Renal pelvis (tissue), 4 donors: ENCODE data around the gene FRY. TPM values are rescaled to one million over a fixed set of nuclear protein-coding genes. Genes with fewer than 3 reads are reported as not detected.
A peak's percentile ranks its signal among the peaks of the same experiment; 100 is the strongest.

Experiments
- DNase-seq: peaks from one replicate; pipeline ENCODE4 v3.0.0-alpha.2; 2013
- polyA plus RNA-seq, 3 donors: library from polyadenylated mRNA; unstranded; fragments of 120-200 nt; gene quantifications; one replicate each; pipeline ENCODE4 v1.2.1, GENCODE V29; 2013; ENCODE audit not compliant: insufficient read length in 3 of 3

The FRY gene
- polyA plus RNA-seq, 3 donors: 51.2 to 69.5 (median 64.7) TPM

DNA sequence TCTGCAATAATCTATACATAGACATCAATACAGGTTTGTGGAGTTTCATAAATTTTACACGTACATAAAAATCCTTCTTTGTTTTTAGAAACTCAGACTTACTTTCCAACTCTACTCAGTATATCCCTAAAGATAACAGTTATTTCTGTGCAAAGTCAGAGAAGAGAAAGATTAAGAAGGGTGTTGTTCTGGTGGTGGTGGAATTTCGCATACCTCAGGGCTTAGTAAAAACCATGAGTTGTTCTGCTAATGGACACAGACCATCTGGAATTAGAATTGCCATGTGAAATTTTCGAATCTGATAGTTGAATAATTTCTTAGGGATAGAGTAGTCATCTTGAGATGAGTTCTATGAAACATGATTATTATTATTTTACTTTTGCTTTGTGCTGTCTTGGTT is 180.8 kb downstream of the FRY start:
- DNase-seq: no peak

DNA sequence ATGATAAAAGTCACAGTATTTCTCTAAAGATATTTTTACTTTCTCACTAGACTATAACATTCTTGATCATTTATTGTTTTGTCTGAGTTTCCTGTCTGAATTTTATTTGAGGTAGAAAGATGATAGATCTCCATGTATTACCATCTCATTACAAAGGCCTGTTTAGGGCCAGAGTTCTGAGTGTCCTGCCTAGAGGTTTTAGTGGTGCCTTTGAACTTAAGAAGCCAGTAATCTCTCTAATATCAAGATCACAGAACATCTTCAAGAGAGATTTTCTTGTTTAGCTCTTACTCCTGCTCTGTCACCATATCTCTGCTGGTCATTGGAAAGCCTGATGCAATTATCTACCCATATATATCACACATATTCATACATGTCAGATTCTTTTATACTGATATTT is 182.1 kb downstream of the FRY start:
- DNase-seq: no peak

DNA sequence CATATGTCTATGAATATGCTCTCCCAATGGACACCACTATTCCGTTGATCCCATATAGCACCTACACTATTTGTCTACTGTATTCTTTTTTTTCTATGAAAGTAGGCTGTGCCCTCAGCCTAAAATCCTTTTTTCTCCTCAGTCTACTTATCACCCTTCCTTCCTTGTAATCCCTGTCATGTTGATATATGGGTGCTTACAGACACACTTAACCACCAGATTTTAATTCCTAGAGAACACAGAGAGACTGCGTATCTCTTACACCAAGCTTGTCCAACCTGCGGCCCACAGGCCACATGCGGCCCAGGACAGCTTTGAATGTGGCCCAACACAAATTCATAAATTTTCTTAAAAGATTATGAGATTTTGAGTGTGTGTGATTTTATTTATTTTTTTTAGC is 182.5 kb downstream of the FRY start:
- no peak for DNase-seq

DNA sequence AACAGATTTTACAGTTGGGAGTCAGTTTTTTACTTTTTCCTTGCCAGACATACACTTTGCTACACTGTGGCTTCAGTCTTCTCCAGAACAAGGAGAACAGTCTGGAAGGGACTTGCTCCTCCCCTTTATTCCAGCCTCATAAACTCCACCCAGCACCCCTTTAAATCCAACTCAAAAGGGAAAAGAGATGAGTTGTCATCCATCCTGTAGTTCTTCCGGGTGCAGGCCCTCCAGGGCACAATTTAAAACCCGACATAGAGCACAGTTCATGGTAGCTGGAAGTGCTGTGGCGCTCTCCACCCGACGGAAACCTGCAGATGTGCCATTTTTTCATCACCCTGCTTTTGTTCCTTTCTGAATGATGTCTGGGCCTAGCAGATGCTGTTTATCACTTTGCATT is 184.7 kb downstream of the FRY start:
- DNase-seq: no peak

DNA sequence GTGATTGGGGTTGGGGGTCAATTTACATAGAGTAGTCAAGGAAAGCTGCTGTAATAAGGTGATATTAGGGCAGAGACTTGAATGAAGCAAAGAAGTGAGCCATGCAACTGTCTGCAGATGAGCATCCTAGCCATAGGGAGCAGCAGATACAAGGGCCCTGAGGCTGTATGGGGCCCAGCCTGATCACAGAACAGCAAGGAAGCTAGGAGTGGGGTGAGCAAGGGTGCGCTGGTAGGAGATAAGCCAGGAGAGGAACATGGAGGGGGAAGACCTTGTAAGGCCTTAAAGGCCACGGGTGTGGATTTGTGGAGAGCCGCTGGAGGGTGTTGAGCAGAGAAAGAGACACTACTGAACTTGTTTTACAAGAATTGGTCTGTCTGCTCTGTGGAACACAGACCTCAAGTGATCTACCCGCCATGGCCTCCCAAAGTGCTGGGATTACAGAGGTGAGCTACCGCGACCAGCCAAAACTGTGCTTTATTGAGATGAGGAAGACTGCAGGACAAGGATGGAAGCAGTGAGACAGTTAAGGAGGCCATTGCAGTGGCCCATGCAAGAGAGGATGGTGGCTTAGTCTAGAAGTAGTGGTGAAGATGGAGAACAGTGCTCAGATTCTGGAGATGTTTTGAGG is 190.6 kb downstream of the FRY start:
- DNase-seq: no peak

DNA sequence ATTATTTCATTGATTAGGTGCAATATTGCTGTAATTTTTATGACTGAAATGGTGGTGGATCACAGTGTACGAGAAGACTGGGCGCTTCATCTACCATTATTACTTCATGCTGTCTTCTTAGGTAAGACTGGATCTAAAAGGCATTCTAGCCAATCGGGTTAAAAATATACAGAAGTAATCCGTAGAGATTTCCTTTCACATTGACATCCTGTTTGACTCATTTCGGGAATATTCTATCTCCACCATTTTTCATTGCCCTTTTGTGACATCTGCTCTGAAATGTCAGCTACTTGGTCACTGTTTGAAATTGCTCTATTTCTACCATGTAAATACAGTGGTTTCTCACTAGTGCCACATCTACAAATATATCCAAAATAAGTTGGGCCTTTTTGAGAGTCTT is 193.3 kb downstream of the FRY start:
- no peak for DNase-seq

DNA sequence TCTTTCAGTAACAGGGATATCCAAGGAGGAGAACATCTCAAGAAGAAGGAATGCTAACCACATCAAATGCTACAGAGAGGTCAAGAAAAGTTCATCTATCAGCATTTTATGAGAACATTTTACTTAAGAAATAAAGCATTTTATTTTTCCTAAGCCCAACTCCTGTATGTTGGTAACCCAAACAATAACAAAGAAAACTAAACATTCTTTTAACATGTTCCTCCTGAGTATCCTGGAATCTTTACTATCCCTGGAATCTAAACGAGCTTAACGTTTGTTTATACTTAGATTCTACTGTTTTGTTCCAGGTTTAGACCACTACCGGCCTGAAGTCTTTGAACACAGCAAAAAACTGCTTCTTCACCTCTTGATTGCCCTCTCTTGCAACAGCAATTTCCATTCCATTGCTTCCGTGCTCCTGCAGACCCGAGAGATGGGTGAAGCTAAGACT is 193.9 kb downstream of the FRY start:
- no peak for DNase-seq

DNA sequence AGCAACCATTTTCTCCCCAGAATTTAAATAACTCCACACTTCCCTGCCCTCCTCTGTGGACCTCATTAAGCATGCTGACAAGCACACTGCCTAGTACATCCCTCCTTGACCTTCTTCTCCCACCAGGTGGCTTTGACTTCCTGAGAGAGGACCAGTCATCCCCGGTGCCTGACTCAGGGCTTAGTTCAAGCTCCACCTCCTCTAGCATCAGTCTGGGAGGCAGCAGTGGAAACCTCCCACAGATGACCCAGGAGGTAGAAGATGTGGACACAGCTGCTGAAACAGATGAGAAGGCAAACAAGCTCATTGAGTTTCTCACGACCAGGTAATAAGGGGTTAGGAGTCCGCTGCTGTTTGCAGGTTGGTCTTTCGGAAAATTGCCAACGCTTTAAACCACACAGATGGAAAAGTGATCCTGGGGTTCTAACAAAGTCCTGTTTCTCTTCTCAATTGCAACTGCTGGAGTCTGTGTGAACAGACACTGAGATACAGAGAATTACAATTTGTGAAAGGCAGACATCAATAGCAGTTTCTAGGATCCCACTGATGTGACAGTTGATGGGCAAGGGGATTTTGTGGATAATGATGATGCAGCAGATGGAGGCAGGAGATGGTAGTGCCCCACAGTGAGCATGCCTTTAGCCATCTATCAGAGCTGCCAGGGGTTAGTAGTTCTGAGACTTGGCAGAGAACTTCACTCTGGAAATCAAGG is 196.9 kb downstream of the FRY start:
- DNase-seq: no peak

DNA sequence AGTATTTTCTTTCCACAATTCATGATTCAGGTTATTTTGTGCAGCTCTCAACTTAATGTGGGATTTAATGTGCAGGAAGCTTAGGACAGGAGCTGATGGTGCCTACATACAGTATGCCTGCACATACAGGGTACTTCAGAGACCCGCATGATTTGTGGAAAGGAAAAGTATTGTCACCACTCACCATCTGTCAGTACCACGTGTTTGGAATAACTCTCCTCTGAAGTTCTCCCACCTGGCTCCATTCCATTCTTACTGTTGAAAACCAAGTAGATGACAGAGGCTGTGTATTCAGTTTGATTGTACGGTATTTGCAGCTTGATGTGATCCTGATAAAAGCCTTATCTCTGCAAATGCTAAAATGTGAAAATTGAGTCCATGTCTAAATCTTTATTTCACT is 197.9 kb downstream of the FRY start:
- DNase-seq: no peak

DNA sequence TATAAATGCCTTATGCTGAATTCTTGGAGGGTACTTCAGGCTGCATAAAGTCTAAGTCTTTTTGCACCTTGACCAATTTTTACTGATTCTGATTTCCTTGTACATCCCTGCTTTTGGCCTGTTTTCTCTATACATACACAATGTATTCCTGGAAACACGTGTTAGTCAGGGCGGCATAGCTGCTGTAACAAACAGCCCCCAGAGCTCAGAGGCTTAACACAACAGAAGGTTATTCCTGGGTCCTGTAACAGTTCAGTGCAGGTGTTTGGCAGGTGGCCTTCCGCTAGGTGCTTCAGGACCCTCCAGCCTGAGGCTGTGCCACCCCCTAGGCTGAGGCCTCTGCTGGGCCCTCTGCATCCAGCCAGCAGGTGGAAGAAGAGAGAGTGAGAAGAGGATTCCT is 200.7 kb downstream of the FRY start:
- no peak for DNase-seq

DNA sequence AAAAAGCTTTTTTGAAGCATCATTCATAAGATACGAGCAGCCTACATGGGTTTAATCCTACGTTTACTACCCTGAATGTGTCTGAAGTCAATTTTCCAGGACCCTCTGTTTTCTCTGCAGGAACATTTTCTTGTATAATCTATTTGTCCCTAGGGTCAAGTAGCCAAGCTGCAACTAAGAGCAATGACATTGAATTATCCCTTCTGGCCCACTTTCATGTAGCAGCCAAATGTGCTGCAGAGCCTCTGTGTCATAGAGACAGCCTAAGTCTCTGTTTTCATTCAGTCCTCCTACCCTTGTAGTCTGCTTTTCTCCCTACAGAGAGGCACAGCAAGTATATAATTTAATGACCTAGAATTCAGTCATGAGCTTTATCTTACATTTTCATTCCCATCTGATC is 201.5 kb downstream of the FRY start:
- DNase-seq: peak; percentile 55

DNA sequence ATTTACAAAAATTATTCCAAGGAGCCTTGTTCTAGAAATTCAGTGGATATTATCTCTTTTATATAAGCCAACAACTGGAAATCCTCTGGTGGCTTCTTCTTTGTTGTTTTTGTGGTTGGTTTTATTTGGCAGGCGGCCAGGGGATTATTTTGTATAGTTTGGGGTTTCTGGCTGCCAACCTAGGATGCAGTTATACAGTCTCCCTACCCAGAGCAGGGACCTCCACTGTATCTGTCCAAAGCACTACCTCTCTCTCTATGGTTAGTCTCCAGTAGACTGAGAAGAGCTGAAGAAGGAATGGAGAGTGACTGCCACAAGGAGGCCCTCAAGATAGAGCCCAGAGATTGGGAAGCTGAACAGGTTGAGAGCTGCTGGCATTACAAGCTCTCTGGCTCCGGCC is 203.3 kb downstream of the FRY start:
- no peak for DNase-seq

DNA sequence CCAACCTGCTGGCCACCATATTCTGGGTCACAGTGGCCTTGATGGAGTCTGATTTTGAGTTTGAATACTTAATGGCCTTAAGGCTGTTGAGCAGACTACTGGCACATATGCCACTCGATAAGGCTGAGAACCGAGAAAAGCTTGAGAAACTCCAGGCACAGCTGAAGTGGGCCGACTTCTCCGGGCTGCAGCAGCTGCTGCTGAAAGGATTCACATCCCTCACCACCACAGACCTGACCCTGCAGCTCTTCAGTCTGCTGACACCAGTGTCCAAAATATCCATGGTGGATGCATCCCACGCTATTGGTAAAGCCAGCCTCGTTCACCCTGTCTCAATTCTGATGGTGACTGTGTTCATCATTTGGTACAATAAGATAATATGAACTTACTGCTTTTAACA is 206.1 kb downstream of the FRY start:
- no peak for DNase-seq

DNA sequence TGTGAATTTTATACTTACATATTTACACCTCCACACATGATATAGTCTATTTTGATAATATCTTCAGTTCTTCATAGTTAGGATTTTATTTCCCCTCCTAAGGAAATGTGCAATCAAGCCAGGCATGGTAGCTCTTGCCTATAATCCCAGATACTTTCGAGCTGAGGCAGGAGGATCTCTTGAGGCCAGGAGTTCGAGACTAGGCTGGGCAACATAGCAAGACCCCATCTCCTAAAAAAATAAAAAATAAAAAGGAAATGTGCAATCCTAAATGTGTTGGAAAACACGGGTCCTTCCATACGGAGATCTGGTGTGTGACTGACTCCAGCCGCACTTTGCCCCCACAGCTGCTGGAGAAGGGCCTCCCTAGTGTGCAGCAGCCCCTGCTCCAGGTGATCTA is 212.1 kb downstream of the FRY start:
- no peak for DNase-seq

DNA sequence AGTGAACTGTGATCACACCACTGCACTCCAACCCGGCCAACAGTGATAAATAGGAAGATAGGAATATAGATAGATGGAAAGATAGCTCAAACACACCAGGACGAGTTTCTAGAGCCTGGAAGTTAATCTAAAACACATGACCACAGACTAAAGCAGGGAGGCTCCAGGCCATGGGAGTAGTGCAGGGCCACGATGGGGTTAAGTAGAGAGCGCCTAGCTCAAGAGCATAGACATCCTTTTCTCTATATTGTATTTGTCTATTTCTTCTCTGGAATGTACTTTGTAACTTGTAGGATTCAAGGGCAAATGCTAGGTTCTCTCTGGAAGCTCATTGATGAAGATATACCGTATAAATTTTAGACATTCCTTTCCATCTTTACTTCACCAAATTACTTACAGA is 214.0 kb downstream of the FRY start:
- DNase-seq: no peak

DNA sequence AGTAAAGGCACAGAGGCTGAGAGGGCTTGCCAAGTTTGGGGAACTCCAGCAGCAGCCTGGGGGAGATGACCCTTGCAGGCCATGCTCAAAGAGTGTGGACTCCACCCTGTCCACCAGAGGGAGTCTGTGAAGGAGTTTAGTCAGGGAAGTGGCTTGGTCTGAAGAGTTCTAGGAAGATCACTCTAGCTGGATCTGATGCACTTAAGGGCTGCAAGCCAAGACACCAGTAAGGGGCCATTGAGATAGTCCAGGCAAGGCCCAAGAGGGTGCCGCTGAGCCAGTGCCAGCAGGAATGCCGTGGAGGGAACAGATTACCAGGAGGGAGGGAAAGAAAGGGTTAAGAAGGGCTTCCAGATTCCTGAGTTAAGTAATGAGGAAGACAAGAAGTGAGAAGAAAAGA is 214.9 kb downstream of the FRY start:
- no peak for DNase-seq

DNA sequence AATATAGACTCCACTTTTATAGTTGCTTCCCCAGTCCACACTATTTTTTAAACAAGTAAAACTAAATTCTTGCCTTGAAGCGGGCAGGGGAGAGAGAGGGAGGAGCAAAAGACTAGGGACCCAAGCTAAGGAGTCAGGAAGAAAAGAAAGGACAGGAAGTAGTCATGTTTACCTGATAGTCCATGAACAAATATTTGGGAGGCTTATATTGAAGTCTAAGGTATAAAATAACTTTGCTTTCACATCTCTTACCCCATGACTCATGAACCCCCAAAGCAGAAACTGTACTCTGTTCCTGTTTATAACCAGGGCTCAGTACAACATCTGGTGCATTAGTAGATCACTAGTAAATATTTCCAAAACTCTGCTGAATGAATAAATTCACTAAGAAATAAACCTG is 216.3 kb downstream of the FRY start:
- DNase-seq: no peak

DNA sequence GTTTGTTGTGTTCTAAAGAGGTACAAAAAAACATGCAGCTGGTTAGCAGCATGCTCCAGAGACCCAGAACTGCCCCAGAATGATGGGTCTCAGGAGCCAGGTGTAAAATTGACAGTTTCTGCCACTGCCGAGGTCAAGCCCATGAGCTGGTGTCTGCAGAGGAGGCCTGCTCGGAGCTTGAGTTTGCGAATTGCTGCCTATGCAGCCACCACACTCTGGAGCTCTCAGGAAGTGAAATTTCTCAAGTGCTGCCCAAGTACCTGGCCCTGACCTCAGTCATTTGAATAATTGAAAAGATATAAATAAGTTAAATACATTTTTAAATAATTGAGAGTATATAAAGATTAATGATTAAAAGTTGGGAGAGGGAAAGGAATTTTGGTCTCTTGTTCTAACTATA is 217.2 kb downstream of the FRY start:
- no peak for DNase-seq

DNA sequence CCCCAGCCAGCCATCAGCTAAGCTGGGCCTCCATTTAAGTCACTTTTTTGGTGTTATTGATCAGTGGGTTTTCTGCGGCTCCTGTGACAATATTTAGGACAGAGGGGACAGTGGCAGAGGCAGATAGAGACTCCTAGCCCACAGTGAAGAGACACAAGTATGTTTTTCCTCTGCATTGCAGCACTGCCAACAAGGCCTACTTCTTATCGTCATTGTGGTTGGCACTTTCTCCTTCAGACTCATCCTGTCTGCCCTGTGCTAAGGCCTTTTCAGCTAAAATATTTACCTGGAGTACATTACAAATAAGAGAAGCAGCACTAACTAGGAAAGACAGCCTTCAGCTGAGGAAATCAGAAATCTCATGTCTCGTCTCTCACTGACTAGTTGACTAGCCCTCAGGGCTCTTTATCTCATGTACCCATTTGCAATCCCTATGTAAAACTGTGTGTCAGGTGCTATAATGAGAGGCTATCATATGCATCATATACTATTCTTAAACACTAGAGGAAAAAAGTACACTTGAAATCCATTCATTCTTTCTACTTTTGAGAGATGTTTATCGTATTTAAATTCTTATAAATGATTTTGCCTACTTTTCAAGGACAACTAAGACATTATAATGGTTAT is 221.4 kb downstream of the FRY start:
- DNase-seq: no peak

DNA sequence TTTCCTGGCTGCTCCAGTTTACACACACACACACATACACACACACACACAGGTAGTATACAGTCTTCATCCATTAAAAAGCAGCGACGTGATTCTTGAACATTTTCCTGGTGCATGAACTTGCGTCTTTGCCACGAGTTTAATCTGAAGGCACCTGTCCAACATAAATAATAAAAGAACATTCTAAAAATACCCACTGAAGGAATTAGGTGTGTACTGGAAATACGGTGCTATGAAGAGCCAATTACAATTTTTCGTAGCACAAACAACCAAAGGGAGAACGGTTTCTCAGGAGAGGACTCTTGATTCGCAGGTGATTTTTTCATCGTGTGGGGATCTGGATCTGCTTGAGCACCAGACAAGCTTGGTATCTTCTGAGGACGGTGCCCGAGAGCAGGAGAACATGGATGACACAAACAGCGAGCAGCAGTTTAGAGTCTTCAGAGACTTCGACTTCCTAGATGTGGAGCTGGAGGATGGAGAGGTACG is 222.4 kb downstream of the FRY start:
- DNase-seq: no peak

DNA sequence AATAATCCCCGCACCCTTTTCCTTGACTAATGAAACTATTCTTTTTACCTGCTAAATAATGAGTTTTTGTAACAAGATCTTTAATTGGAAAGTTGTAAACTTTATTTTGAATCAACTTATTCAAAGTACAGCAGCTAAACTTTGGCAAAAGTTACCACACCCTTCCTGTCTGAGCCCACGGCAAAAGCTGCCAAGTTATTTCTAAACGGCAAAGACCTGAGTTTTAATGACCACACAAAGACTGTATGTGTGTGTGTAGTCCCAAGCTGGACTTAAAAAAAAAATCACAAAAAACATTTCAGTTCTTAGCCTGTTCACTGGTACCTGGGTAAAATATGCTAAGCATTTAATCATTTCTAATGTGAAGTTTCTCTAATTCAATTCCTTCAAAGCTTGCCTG is 222.8 kb downstream of the FRY start:
- DNase-seq: no peak

DNA sequence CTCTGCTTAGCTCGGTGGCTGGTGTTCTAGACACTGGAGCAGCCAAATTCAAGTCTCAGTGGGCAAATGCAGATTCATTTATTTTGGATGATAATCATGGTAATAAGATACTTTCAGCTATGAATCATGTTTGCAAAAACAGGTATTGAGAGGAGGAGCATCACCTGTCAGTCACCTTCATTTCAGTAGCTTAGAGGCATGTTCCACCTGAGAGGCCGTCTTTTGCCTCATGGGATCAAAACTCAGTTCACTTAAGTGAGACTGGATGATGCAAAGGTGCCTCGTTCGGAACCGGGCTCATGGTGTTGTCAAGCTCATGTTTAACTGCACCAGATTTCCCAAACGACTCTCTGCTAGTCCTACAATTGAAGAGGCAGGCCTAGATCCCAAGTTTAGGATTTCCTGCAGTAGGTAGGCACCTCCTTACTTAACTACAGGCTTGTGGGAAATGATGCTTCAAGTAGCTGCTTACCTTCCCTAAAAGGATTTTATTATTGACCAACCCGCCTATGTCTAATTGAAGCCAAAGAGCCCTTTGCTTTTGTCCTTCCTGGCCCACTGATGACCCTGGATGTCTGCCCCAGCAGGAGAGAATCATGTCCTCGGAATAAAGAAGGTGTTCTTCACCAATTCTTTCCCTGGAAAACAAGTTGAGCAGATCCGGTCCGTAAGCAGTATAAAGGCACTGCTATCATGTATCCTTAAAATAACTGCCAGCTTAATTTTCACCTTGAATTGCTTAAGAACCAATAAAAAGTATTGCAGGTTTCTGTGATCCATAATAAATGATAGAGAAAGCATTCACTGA is 223.5 kb downstream of the FRY start:
- no peak for DNase-seq

DNA sequence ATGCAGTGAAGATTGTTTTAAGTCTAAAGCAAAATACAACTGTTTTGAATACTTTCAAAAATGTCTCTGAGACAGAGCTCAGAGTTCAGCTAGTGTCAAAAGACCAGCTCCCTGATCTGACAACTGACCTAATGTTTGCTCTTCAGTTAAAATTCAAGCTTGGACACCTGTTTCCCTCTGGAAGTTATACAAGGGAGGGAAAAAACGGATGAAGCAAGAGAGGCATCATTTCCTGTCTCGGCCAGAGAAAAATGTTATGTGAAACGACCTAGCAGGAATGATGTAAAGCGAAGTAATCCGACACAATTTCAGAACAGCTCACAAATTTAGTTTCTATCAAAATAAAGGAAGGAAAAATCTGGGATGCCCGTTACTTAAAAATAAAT is 224.1 kb downstream of the FRY start:
- no peak for DNase-seq
